ENCODE results near the gene C19orf33. TPM values are rescaled to one million over a fixed set of nuclear protein-coding genes. Genes with fewer than 3 reads are reported as not detected.

C19orf33 gene
- polyA plus RNA-seq, 1 donor = 5.5 TPM

GRCh38 chr19:38277969-38278680 lies 25.9 kb upstream of the C19orf33 start:
- DNase-seq = no peak

GRCh38 chr19:38278751-38279150 lies 25.3 kb upstream of the C19orf33 start:
- DNase-seq = no peak

DNA sequence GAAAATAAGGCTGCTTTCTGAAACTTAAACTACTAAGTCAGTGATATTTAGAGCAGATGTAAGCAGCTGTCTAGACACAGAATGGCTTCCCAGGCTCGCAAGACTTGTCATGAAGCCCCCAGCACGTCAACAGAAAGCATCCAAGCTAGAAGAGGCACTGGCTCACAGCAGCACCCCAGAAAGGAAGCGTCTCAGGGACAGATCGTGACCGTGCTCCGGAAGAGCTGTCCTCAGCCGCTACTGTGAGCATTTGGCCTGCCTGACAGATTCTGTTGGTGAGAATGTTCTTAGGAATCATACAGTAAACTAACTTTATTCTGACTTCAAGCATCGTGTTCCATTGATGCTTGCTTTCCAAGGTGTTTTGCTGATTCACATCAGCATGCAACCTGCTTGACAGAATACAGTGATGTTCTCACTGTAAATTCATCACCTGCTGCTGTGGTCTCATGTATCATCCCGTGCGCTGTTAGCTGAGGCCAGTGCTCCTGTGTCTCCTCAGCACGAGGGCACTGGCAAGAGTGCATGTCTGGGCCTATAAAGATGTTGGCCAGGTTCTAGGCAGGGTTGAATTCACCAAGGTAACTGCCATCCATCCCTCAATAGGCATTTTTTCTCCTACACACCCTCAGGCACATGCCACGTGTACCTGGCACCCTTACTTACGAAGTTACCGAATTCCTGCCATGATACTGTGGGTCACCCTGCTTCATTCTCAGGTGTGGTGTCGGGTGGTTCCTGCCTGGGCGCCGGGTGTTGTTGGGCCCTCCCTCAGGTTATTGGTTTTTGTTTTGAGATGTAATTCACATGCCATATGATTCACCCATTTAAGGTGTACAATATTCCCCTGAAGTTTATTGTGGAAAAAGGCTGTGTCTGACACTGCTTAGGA lies 23.8 kb upstream of the C19orf33 start:
- DNase-seq = no peak

- DNase-seq = no peak
These were observed 22.1 kb upstream of the C19orf33 start for GRCh38 chr19:38281811-38282566.

DNA sequence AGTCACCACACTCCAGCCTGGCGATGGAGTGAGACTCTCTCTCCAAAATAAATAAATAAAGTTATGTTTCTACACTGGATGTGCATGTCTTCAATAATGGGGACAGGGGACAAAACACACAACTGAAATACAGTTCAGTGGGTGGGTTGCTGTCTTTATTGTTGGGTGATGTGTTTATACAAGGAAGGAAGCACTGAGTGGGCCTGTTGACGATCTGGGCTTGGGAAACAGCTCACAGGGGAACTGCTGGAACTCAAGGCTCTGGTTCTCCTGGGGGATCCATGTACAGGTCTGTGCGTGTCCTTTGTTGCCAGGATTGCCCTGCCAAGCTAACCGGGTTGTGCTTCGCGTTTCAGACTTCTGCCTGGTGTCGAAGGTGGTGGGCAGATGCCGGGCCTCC lies 20.8 kb upstream of the C19orf33 start:
- no peak for DNase-seq

DNA sequence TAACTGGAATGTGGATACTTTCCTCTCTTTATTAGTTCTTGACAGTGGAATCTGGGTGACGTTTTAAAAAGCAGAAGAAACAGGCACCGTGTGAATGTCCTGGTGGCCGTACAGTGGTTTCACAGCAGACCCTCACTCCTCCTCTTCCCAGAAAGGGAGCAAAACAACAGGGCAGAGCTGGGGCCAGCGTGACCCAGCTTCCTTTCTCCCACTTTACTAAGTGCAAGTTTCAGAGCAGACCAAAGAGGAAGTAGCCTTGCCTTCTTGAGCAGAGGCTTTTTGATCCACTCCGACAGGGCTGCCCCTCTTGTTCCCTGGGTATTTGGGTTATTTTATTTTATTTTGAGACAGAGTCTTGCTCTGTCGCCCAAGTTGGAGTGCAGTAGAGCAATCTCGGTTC lies 19.6 kb upstream of the C19orf33 start:
- DNase-seq = no peak

DNA sequence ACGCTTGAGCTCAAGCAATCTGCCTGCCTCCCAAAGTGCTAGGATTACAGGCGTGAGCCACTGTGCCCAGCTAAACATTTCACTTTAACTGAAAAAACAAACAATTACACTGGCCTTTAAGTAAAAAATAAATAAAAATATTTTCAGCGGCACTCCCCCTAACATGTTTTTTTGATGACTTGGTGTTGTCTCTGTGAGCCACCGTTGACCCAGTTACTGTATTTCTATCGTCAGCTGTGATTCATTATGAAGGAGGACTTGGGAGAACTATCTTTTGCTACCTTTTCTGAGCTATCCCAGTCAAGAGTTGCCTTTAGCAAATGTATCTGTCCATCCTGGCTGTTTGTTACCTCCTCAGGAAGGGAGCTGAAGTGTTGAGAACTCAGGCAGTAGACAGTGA lies 18.5 kb upstream of the C19orf33 start:
- no peak for DNase-seq

DNA sequence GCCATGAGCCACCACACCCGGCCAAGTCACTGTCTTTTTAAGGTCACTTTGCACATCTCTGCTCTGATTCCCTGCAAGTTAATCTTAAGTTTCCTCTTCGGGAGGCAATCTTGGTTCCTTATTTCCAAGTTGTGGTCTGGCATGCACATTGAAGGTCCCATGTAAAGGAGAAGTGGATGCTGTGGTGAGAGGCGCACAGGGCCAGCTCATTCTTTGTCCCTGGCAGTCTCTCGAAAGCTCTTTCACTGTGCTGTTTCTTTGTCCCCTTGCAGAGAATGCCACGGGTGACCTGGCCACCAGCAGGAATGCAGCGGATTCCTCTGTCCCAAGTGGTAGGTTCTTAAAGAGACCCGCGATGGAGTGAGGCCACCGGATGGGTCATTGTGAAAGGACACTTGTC lies 16.4 kb upstream of the C19orf33 start:
- no peak for DNase-seq

DNA sequence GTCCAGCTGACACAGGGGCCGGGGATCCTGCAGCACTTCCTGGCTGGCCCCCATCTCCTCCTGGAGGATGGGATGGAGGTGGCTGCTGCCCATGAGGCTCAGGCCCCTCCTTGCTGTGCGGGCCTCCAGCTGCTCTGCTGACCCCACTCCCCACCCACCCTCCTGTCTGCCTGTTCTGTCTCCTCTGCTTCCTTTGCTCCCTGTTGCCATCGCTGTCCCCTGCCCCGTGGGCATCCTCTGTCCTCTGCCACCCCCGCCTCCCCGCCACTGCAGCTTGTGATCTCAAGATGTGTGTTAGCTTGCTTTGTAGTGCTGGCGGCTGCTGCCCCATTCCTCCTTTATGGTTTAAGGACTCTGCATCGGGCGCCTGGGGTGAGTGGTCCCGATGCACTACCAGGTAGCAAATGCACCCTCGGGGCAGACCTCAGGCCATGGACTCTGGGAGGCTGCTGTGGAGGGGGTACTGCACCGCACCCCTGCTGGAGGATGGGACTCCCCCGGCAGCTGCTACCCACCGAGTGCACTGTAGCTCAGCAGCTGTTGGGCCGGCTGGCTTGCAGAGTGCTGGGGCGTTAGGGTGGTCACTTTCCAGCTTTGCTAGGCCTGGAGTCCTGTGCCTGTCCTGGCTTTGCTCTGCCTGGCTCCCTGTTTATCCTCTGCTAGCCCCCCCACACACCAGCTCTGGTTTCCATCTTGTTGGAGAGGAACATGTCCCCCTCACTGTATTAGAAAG lies 15.8 kb upstream of the C19orf33 start:
- DNase-seq = no peak

- DNase-seq = no peak
These were observed 14.1 kb upstream of the C19orf33 start for GRCh38 chr19:38289955-38290354.

DNA sequence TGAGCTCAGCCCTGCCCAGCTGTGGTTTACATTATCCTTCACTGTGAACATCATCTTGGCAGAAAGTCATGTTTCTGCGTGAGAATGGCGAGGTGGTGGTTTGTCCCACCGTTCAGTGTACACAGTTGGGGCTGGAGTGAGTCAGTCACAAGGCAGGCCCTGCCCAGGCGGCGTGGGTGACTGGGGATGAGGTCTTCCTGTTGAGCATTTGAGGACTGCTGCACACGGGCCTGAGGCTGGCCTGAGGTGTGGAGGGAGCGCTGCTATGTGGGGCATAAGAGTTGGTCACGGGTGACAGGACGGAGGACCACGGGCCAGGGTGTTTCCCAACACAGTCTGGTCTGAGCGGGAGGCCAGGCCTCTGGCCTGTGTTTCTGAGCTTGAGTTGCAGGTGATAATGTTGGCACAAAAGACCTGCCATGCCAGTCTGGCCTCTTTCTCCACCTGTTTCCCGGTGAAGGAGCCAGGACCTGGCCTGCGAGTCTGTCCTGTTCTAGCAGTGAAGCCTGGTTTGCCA lies 13.4 kb upstream of the C19orf33 start:
- no peak for DNase-seq

DNA sequence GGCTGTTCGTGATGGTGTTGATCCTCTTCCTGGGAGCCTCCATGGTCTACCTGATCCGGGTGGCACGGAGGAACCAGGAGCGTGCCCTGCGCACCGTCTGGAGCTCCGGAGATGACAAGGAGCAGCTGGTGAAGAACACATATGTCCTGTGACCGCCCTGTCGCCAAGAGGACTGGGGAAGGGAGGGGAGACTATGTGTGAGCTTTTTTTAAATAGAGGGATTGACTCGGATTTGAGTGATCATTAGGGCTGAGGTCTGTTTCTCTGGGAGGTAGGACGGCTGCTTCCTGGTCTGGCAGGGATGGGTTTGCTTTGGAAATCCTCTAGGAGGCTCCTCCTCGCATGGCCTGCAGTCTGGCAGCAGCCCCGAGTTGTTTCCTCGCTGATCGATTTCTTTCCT lies 12.2 kb upstream of the C19orf33 start:
- DNase-seq = no peak

DNA sequence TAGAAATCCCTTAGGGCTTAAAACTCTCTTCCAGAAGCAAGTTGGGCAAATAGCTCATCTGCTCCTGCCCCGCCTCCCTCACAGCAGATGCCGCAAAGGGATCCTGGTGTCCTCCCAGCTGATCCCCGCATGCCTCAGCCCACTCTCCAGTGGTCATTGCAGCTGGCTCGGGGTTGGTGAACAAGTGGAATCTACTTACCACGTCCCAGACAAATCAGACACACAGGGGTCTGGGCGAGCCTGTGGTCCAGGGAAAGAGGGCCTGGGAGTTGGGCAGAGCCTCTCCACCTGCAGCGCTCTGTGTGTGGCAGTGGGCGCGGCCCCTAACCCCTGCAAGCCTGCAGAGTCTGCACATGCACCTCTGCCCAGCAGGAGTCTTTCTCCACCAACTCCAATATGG lies 10.8 kb upstream of the C19orf33 start:
- no peak for DNase-seq

- DNase-seq = no peak
These were observed 10.0 kb upstream of the C19orf33 start for GRCh38 chr19:38294090-38294489.

- DNase-seq = no peak
These were observed 5.0 kb upstream of the C19orf33 start for GRCh38 chr19:38298821-38299680.

DNA sequence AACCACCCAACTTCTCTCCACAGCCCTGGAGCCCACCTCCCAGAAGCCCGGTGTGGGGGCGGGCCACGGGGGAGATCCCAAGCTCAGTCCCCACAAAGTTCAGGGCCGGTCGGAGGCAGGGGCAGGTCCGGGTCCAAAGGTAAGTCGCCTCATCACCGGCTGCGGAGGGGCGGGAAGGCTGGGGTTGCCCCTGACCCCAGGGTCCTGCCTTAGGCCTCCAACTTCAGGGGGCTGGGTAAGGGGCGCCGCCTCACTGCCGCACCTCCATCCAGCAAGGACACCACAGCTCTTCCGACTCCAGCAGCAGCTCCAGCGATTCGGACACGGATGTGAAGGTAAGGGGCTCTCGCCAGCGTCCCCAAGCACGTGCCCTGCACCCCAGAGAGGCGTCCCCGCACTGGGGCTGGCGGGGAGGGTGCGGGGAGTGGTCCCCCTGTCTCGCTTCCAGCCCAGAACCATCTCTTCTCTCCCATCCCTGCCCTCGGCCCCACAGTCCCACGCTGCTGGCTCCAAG lies 358 bp downstream of the C19orf33 start:
- DNase-seq = no peak

DNA sequence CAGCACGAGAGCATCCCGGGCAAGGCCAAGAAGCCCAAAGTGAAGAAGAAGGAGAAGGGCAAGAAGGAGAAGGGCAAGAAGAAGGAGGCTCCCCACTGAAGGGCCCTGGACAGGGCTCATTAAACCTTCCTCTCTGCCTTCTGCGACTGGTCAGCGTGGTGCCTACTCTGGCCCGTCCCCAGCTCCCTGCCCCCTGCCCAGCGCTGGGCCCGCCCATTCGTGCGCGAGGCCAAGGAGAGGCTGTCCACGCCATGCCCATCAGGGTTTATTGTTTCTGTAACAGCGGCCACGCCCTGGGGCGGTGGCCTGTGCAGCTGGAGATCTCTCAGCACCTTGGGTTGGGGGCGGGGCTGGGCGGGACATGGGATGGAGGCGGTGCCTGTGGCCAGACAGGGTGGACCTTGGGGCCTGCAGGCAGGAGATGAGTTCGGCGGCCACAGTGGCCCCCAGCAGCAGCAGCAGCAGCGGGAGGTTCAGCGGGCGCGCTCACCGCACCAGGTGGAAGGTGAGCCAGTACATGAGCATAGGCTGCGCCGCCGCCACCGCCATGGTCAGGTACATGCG lies 897 bp downstream of the C19orf33 start:
- DNase-seq = peak; percentile 77

GRCh38 chr19:38306236-38306635 lies 2.2 kb downstream of the C19orf33 start:
- no peak for DNase-seq

- DNase-seq = no peak
These were observed 3.0 kb downstream of the C19orf33 start for GRCh38 chr19:38307076-38307475.

DNA sequence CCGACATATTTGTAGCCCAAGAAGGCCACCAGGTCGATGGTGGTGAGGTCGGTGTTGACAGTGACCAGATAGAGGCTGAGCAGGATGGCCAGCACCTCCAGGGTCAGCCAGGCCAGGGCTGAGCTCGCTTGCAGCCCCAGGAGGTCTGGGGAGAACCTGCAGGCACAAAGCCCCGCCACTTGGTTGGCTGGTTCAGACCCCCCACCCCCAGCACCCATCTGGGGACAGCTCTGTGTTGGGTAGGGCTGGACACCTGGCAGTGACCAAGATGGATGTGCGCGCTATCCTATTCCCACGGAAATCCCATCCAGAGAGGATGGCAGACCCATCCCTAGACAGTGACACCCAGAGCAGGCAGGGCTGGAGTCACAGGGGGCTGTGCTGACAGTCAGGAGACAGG lies 3.5 kb downstream of the C19orf33 start:
- no peak for DNase-seq

All from left kidney (tissue), 2 donors.